NCI-H1694 (cell line): ENCODE measurements around the gene XKR7.
A peak's percentile ranks its signal among the peaks of the same experiment; 100 is the strongest.
"Not testable (repeated sequence)": the region's sequence is repeated elsewhere in the genome, so short reads cannot be mapped to it uniquely, and the experiment has no call there.

Source experiments
- DNase-seq: peaks from one replicate; lab custom pipeline; 2025; lab: John Stamatoyannopoulos, UW

The XKR7 gene

DNA sequence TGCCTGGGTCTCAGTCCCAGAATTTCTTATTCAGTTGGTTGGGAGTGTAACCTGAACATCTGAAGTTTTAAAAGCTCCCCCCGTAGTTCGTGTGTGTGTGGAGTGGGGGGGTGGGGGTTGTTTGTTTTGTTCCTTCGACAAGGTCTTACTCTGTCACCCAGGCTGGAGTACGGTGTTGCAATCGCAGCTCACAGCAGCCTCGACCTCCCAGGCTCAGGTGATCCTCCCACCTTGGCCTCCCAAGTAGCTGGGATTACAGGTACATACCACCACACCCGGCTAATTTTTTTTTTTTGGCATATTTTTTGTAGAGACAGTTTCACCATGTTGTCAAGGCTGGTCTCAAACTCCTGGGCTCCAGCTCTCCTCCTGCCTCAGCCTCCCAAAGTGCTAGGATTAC, 45.4 kb downstream of the XKR7 start:
- DNase-seq, result no peak

DNA sequence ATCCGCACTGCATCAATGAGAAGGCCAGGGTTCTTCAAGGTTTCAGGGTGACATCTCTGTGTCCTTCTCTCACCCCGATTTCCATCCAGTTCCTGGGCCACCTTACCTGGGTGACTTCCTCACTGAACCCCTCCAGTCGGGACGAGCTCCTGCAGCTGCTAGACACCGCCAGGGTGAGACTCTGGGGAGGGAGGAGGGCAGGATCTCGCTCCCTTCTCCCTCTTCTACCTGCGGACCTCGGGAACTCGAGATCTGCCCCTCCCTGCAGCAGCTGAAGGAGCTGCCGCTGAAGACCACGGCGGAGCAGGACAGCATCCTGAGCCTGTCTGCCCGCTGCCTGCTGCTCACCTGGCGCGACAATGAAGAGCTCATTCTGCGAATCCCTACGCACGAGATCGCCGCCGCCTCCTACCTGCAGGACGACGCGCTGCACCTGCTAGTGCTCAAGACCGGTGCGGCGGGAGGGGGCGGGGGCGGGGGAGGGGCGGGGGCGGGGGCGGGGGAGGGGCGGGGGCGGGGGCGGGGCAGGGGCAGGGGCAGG, 49.8 kb downstream of the XKR7 start:
- DNase-seq, result no peak

DNA sequence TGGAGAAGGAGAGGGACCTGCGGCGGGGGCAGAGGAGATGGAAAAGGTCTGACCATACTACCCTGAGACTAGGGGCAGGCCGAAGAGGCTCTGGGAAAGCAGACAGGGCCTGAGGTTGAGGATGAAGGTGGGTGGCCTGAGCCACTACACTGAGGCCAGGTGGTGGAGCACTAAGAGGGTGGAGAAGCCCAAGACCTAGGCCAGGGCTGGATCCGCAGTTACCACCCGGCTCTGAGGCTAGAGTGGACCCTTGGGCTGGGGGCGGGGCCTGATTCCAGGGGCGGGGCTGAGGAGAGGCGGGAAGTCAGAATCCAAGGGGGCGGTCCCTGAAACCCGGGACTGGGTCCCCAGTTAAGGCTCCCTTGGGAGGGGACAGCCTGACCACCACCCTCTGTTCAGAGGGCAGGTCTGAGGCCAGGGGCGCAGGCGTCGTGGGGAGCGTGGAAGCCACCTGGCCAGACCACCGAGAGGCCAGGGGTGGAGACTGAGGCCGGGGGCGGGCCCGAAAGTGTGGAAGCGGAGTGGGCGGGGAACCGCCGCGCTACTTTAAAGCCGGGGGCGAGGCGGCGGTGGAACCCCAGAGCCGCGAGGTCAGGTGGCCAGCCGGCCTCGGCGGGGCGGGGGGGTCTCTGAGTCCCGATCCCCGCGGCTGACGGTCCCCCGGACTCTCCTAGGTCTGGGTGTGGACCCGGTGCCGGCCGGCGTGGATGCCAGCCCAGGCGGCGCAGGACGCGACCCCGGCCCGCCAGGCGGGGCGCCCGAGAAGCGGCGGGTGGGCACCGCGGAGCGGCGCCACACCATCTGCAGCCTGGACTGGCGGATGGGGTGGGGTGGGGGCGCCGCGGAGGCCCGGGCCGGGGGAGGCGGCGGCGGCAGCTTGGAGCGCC, 50.6 kb downstream of the XKR7 start:
- DNase-seq, result no peak

GRCh38 chr20:32019156-32019510, 51.2 kb downstream of the XKR7 start:
- no peak for DNase-seq

DNA sequence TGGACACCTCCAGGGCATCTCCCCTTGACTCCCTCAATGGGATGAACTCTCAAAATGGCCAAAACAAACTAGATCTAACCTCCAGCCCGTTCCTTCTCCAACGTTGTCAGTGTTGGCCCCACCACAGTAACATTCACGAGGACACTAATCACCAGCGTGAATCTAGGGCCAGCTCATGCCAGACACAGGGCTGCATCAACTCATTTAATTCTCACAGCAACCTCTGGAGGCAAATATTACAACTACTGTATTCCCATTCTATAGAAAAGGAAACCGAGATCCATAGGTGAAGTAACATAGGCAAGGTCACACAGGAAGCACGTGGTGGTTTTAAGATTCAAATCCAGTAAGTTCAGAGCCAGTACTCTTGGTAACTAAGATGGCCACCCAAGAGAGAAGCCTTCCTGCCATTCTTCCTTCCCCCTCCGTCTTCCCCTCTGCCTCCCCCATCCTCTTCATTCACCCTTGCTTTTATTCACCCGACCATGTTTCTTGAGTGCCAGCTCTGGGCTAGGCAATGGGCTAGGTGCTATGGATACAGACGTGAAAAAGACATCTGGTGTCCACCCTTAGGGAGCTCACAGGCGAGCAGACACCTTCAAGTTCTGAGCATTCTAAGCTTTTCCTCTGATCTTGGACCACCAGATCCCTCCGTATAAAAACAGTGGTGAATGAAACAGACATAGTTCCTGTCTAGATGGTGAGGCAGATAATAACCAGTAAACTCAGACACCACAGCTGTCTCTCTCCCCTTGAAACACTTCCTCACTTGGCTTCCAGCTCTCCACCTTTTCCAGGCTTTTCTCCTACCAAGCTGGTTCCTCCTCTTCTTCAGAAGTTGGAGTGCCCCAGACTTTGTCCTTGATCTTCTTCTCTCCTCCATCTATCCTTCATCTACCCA, 51.9 kb downstream of the XKR7 start:
- DNase-seq, result no peak

- DNase-seq, result no peak
Measured at GRCh38 chr20:32021091-32021490, 53.1 kb downstream of the XKR7 start.

DNA sequence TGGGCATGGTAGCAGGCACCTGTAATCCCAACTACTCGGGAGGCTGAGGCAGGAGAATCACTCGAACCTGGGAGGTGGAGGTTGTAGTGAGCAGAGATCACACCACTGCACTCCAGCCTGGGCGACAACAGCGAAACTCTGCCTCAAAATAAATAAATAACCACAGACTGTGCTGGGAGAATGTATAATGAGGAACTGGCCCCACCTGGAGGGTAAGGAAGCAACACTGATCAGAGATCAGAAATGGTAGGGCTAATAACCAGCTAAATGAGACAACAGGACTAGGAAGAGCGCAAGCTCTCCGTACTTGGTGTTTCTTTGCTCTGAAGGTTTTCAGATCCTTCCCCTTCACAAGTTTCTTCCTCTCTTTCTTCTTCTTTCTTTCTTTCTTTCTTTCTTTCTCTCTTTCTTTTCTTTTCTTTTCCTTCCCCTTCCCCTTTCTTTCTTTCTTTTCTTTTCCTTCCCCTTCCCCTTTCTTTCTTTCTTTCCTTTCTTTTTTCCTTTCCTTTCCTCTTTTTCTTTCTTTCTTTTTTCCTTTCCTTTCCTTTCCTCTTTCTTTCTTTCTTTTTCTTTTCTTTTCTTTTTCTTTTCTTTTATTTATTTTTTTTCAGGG, 56.8 kb downstream of the XKR7 start:
- DNase-seq, result no peak

GRCh38 chr20:32027643-32028042, 59.7 kb downstream of the XKR7 start:
- no peak for DNase-seq

GRCh38 chr20:32028647-32029372, 60.9 kb downstream of the XKR7 start:
- DNase-seq, result no peak

DNA sequence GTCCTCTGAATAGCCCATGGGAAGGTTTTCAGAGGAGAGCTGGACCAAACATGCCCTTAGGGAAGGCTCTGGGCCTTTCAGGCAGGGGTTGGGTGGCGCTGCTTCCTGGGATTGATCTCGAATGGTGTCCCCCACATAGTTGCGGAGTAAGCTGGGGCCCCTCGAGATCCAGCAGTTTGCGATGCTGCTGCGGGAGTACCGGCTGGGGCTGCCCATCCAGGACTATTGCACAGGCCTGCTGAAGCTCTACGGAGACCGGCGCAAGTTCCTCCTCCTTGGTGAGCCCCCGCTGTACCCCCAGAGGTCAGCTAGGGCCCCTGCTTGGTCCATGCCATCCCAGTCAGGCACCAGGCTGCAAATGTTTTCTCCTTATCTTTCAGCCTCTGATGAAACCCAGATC, 61.6 kb downstream of the XKR7 start:
- DNase-seq, result no peak

- peak; percentile 72 for DNase-seq
Measured at GRCh38 chr20:32031007-32031958, 63.3 kb downstream of the XKR7 start.

- DNase-seq, result no peak
Measured at GRCh38 chr20:32033316-32033715, 65.4 kb downstream of the XKR7 start.

- not testable (repeated sequence) for DNase-seq
Measured at GRCh38 chr20:32033721-32034120, 65.8 kb downstream of the XKR7 start.

GRCh38 chr20:32034581-32035425, 66.9 kb downstream of the XKR7 start:
- DNase-seq, result no peak

DNA sequence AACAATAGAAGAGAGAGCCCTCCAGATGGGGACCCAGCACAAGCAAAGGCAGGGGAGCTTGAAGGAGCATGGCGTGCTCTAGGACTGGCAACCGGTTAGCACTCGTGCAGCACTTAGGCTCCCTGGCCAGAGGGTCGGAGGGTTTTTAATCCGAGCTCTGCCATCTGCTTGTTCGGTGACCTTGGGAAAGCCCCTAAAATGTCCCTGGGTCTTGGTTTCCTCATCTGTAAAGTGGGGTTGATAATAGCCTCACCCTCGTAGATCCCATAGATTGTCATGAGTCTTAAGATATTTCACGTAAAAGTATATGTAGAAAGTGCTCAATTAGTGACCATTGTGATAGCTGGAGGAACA, 67.5 kb downstream of the XKR7 start:
- no peak for DNase-seq

GRCh38 chr20:32036252-32036651, 68.3 kb downstream of the XKR7 start:
- DNase-seq, result no peak

DNA sequence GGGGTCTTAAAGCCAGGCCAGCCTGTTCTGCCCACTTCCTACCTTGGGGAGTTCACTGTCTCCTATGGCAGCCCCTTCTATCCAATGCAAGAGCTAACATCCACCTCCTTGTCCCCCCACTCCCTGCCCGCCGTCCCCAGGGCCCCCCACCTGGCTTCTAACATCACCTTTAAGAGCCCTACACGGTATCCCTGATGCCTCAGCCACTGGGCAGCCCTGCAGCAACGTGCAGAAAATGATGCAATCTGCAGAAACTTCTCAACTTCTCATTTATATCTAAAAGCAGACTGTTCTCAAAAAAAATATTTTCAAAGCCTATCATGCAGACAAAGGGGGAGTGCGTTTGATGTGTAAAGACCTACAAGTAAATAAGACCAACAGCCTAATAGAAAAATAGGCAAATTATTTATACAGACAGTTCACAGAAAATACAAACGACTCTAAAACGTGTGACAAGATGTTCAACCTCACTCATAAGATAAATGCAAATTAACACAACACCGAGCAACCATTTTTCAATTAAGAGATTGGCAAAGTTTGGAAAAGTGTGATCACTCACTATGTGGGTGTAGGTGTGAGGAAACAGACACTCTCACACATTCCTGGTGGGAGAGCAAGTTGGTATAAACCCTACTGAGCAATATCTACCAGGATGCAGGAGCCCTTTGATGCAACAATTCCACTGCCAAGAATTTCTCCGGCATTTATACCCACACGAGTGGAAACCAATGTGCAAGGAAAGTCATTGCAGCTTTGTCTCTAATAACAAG, 69.0 kb downstream of the XKR7 start:
- DNase-seq, result no peak

- DNase-seq, result no peak
Measured at GRCh38 chr20:32037929-32038328, 70.0 kb downstream of the XKR7 start.
